Measurements from ENCODE around the gene CTPS2.

The CTPS2 gene

GRCh38 chrX:16560173-16560572, 152.3 kb downstream of the CTPS2 start:
- FAIRE-seq: no peak
- no peak for DNase-seq (ENCODE audit: low spot score)

- DNase-seq (ENCODE audit: low spot score) (no peak), FAIRE-seq (no peak)
These were observed 153.3 kb downstream of the CTPS2 start for GRCh38 chrX:16559206-16559619.

- FAIRE-seq (no peak), DNase-seq (ENCODE audit: low spot score) (no peak)
These were observed 154.0 kb downstream of the CTPS2 start for GRCh38 chrX:16558489-16558888.

DNA sequence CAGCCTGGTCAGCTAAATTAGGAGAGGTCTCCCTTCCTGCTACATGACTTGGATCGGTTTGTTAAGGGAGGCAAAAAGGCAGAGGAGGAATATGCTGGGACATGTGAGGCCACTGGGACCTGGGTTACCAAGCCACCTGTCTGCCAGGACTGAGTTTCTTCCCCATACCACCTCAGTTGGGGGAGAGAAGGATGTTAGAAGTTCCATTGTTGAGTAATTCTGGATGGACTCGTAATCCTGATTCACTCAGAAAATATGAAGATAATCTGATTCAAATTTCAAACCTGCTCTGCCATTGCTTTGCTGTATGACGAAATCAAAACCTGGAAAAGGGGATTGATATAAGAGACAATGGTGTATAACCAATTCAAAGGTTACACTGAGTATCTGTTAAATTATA, 159.9 kb downstream of the CTPS2 start:
- DNase-seq (ENCODE audit: low spot score): no peak
- no peak for FAIRE-seq

- no peak for FAIRE-seq
These were observed 164.8 kb downstream of the CTPS2 start for GRCh38 chrX:16547644-16548043.

GRCh38 chrX:16544969-16545368, 167.5 kb downstream of the CTPS2 start:
- no peak for FAIRE-seq
- DNase-seq (ENCODE audit: low spot score): no peak

More at GRCh38 chrX:16547644-16548043, 164.8 kb downstream of the CTPS2 start:
- no peak for DNase-seq (ENCODE audit: low spot score)

All from urothelium cell line (cell line).